GM19455 (cell line): ENCODE results near the gene COL6A2.

Experiments used
- ATAC-seq: cut with Tn5 transposase; IDR thresholded peaks from one replicate; pipeline ENCODE4 v1.9.1; 2021; ENCODE audit not compliant: unreplicated experiment

The COL6A2 gene

GRCh38 chr21:46112725-46113215 lies 14.9 kb downstream of the COL6A2 start:
- no peak for ATAC-seq

DNA sequence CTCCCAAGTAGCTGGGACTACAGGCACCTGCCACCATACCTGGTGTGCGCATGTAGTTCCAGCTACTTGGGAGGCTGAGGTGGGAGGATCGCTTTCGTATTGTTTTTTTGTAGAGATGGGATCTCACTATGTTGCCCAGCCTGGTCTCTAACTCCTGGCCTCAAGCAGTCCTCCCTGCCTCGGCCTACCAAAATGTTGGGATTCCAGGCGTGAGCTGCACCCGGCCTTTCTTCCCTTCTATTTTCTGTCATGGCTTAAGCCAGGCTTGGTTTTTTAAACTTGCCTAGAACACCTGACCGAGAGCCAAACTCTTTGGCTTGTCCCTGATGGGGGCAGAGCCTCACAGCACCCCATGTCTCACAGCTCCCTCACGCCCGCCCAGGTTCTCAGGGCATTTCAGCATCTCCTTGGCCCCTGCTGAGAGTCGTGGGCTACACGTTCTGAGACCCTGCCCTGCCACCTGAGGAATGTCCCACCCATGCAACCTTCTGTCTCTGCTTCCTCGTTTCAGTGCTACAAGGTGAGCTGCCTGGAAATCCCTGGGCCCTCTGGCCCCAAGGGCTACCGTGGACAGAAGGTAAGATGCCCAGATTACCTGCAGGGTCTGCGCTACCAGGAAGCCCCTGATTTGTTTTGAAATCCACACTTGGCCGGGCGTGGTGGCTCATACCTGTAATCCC lies 15.7 kb downstream of the COL6A2 start:
- ATAC-seq, result no peak

DNA sequence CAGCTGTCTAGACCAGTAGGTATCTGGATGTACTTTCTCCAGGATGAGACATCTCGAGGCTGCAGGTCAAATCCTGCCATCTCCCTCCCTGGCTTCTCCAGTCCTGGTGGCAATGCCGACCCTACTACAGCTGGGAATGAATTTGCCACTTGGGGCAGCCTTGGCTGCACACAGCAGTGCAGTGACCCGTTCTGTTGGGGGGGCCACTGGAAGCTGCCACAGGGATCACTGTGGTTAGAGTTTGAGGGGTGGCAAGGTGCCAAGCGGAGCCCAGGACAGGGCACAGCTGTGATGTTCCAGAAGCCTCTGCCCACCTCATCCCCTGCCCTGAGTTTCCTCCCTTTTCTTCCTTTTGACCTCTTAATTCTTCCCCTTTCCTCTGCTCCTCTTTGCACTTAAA lies 17.1 kb downstream of the COL6A2 start:
- ATAC-seq, result no peak

GRCh38 chr21:46115441-46116188 lies 17.7 kb downstream of the COL6A2 start:
- no peak for ATAC-seq

DNA sequence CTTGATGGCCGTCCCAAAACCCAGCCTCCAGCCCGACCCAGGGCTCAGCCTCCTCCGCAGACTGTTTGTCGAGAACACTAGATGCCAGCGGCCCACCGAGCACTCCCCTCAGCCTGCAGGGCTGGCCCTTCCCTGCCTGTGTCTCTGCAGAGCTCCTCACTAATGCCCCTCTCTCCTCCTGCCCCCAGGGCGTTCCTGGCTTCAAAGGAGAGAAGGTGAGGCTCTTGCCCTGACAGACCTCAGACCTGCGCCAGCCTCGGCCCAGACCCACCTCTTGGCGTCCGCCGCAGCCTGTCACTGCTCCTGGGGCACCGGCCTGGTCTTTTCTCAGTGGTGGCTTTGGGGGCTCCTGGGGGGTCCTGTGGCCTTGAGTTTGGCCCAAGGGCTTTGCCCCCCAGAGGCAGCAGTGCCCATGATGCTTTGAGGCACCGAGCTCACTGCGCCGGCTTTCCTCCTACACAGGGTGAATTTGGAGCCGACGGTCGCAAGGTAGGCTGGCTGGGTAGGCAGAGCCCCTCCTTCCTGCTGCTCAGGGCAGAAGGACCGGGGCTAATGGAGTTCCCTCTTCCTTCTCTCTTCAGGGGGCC lies 18.4 kb downstream of the COL6A2 start:
- no peak for ATAC-seq

DNA sequence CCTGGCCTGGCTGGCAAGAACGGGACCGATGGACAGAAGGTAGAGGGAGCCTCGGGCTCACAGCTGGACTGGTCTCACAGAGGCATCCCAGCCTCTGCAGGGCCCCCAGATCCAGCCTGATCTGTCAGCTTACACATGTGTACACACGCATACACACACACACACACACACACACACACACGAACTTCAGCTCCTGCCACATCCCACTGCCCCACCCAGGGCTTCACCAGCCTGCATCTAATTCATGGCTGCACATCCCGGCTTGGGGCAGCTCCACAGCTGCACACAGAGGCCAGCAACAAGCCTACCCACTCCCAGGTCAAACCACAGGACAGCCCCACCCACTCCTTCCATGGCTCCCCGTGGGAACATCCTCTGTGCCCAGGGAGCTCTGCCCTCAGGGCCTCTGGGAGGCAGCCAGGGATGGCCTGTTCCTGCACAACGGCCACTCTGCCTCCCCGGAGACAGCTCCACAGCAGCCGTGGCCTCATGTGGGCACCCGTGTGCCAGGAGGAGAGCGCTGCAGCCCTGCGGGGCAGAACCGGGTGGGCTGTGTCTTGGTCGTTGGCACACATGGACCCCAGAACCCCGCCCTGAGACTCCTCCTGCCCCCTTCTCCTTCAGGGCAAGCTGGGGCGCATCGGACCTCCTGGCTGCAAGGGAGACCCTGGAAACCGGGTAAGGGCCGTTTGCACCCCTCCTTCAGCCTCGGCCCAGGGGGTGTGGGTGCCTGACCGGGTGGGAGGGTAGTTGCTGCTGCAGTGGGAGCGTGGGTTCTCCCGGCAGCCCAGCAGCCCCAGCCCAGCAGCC lies 19.1 kb downstream of the COL6A2 start:
- ATAC-seq, result no peak

GRCh38 chr21:46117586-46118315 lies 19.8 kb downstream of the COL6A2 start:
- no peak for ATAC-seq

DNA sequence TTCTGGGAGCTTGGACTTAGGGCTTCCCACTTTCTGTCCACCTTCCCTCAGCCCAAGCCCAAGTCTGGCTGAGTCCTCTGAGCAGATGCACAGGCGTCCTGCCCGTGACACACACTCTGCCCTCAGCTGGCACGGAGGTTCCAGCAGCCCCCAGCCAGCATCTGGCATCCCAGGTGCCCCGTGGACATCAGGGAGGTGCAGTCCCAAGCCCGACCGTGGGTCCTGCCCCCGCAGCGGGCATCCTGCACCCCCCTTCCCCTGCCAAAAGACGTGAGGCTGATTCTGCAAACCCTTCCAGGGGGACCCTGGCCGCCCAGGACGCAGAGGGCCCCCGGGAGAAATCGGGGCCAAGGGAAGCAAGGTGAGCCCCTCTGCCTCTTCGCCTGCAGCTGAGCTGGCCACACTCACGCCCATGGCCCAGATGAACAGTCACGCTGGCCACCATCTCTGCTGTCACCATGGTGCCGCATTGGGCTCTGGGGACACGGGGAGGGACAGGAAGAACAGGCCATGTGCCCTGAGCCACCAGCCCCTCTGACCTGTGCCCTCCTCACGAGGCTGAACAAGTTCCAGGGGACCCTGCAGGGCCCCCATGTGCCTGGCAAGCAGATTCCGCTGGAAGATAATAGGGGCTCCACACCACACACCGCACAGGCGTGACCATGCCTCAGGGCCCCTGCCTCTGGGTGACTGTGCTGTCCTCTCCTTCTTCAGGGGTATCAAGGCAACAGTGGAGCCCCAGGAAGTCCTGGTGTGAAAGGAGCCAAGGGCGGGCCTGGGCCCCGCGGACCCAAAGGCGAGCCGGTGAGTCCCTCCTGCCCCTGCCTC lies 20.6 kb downstream of the COL6A2 start:
- ATAC-seq, result no peak

GRCh38 chr21:46119144-46119636 lies 21.3 kb downstream of the COL6A2 start:
- no peak for ATAC-seq

DNA sequence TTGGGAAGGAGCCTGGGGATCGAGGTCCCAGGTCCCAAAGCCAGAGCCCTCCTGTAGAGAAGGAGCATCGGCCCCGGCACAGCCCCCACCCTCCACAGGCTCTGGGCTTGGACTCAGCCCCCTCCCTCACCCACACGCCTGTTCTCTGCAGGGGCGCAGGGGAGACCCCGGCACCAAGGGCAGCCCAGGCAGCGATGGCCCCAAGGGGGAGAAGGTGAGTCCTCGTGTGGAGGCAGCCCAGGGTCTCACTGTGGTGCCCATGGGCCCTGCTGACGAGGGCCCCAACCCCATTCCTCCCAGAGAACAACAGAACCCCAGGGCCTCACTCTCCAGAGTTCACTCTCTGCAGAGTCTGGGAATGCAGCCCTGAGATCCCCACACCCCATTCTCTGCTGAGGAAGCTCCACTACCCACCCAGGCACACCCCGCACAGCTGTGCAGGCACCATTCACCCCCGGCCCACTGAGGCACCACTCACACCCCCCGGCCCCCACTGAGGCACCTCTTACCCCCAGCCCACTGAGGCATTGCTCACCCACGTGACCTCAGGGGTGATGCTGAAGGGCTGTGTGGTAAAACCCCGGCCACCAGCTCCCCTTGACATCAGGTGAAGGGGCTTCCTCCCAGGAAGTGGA lies 21.8 kb downstream of the COL6A2 start:
- ATAC-seq, result no peak

- no peak for ATAC-seq
Measured at GRCh38 chr21:46120301-46121285, 22.7 kb downstream of the COL6A2 start.

DNA sequence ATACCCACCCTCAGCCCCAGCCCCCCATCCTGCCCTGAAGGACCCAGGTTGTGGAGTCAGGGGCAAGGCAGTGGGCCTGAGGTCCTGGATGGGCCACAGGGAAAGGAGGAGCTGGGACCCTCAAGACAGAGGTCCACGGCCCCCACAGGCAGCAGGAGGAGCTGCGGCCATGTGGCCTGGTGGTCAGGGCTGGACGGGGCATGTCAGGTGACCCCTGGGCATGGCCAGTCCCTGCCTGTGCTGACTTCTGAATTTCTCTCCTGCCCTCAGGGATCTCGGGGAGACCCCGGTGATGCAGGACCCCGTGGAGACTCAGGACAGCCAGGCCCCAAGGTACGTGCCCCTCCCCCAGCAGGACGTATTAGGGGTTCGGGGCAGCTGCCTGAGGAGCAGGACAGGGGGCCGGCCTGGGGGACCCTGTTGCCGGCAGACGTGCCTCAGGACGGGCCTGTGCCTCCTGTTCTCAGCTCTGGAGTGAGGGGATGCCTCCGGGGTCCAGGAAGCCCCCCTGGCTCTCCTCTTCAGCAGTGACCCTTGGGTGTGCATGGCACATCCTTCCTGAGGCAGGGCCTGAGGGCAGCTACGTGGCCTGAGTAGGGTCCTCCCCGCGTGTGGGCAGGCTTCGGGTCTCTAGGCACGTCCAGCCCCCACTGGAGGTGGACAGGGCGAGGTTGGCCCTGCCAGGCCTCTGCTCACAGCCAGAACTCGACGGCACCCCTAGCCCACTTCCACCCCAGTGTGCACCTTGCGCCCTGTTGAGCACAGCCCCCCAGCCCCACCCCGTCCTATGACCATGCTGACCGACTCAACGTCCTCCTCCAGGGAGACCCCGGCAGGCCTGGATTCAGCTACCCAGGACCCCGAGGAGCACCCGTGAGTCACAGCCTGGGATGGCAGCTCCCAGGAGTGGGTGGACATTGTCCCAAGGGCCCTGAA lies 23.6 kb downstream of the COL6A2 start:
- ATAC-seq, result no peak

GRCh38 chr21:46122237-46122671 lies 24.3 kb downstream of the COL6A2 start:
- ATAC-seq, result no peak

GRCh38 chr21:46122758-46123683 lies 25.1 kb downstream of the COL6A2 start:
- no peak for ATAC-seq

- no peak for ATAC-seq
Measured at GRCh38 chr21:46124083-46124925, 26.4 kb downstream of the COL6A2 start.
